HG03378 (cell line): ENCODE measurements around the gene DCST1.

Experiments used
- ATAC-seq: cut with Tn5 transposase; IDR thresholded peaks from one replicate; pipeline ENCODE4 v1.9.1; 2021; ENCODE audit warnings: mild to moderate bottlenecking, moderate library complexity; ENCODE audit not compliant: unreplicated experiment

Gene DCST1

GRCh38 chr1:155070158-155070621 lies 36.6 kb downstream of the DCST1 start:
- ATAC-seq, result no peak

- ATAC-seq, result peak; percentile 52
These were observed 37.3 kb downstream of the DCST1 start for GRCh38 chr1:155070721-155071569.

GRCh38 chr1:155071701-155072100 lies 38.1 kb downstream of the DCST1 start:
- no peak for ATAC-seq

- no peak for ATAC-seq
These were observed 39.1 kb downstream of the DCST1 start for GRCh38 chr1:155072531-155073289.

- no peak for ATAC-seq
These were observed 40.0 kb downstream of the DCST1 start for GRCh38 chr1:155073377-155074242.

- ATAC-seq, result no peak
These were observed 41.9 kb downstream of the DCST1 start for GRCh38 chr1:155075535-155075934.

GRCh38 chr1:155076371-155076770 lies 42.7 kb downstream of the DCST1 start:
- no peak for ATAC-seq

- ATAC-seq, result no peak
These were observed 43.7 kb downstream of the DCST1 start for GRCh38 chr1:155077346-155077745.

- no peak for ATAC-seq
These were observed 44.3 kb downstream of the DCST1 start for GRCh38 chr1:155077758-155078445.

GRCh38 chr1:155078469-155079209 lies 45.0 kb downstream of the DCST1 start, which contains the start of gene EFNA3:
Gene EFNA3 (plus strand): TSS chr1:155078837. CDS start chr1:155078942, 105 bp downstream.
- no peak for ATAC-seq

- ATAC-seq, result no peak
These were observed 45.5 kb downstream of the DCST1 start for GRCh38 chr1:155079210-155079486.

- no peak for ATAC-seq
These were observed 46.1 kb downstream of the DCST1 start for GRCh38 chr1:155079487-155080311.

GRCh38 chr1:155080312-155081228 lies 46.9 kb downstream of the DCST1 start:
- no peak for ATAC-seq

- ATAC-seq, result no peak
These were observed 48.1 kb downstream of the DCST1 start for GRCh38 chr1:155081472-155082300.

- ATAC-seq, result no peak
These were observed 48.9 kb downstream of the DCST1 start for GRCh38 chr1:155082301-155083051.

- ATAC-seq, result no peak
These were observed 49.5 kb downstream of the DCST1 start for GRCh38 chr1:155083052-155083541.
